ENCODE measurements around the gene SLC3A2. TPM values are rescaled to one million over a fixed set of nuclear protein-coding genes. Genes with fewer than 3 reads are reported as not detected.

The SLC3A2 gene
- total and polyA plus RNA-seq, 10 donors: 48.7 to 138 (median 111) TPM

- DNase-seq: no peak
- Histone ChIP-seq H3K27me3 (replicated peaks in 1 of 7) (peaks cover 0 to 40% (median 21%) of the 10 kb centered on the region in 7 donors), H3K36me3 (no peaks in the 10 kb centered on the region), H3K4me1 (peaks cover 3 to 9% (median 6%) of the 10 kb centered on the region in 6 donors), H3K9me3 (no peaks in the 10 kb centered on the region), H3K4me3 (no peak overlapping the region), H3K27ac (no peak overlapping the region)
- intact Hi-C loops (cut with DNase I; ENCODE audit: low total_unique reads): no loop called here
- TF ChIP-seq POLR2AphosphoS5 (IDR thresholded peaks at IDR 0.05) (no peak), CTCF (IDR thresholded peaks at IDR 0.05 in 8 of 11, conservative IDR thresholded peaks at IDR 0.05 in 3 of 11) (no peak), POLR2A (IDR thresholded peaks at IDR 0.05) (no peak)
- WGBS, 5 donors: 60 to 73% (median 69%) methylated on average over 5 of the region's 5 CpGs
Observed at GRCh38 chr11:62918531-62918930, 37.8 kb downstream of the SLC3A2 start.

GRCh38 chr11:62919476-62919875 lies 38.8 kb downstream of the SLC3A2 start:
- TF ChIP-seq POLR2AphosphoS5 (IDR thresholded peaks at IDR 0.05) (no peak), CTCF (IDR thresholded peaks at IDR 0.05 in 8 of 11, conservative IDR thresholded peaks at IDR 0.05 in 3 of 11) (no peak), POLR2A (IDR thresholded peaks at IDR 0.05) (no peak)
- peaks cover 0 to 49% (median 28%) of the 10 kb centered on the region in 7 donors for H3K27me3 ChIP-seq (replicated peaks in 1 of 7)
- H3K4me1 ChIP-seq: peaks cover 9 to 19% (median 14%) of the 10 kb centered on the region in 6 donors
- intact Hi-C loops (cut with DNase I; ENCODE audit: low total_unique reads): no loop called here
- peak; percentile 54 for DNase-seq
- WGBS, 5 donors: 88 to 96% (median 92%) methylated on average over 10 of the region's 10 CpGs
- no peak overlapping the region for H3K27ac ChIP-seq
- H3K4me3 ChIP-seq: no peak overlapping the region
- H3K9me3 ChIP-seq: no peaks in the 10 kb centered on the region
- no peaks in the 10 kb centered on the region for H3K36me3 ChIP-seq

GRCh38 chr11:62919898-62920640 lies 39.4 kb downstream of the SLC3A2 start:
- no peak overlapping the region for H3K4me3 ChIP-seq
- WGBS, 5 donors: 55 to 79% (median 77%) methylated on average over 6 to 11 of the region's 11 CpGs
- no peaks in the 10 kb centered on the region for H3K36me3 ChIP-seq
- peaks cover 0 to 55% (median 34%) of the 10 kb centered on the region in 7 donors for H3K27me3 ChIP-seq (replicated peaks in 1 of 7)
- peak; percentile 33 for DNase-seq
- H3K9me3 ChIP-seq: no peaks in the 10 kb centered on the region
- TF ChIP-seq POLR2A (IDR thresholded peaks at IDR 0.05) (no peak), POLR2AphosphoS5 (IDR thresholded peaks at IDR 0.05) (no peak), CTCF (IDR thresholded peaks at IDR 0.05 in 8 of 11, conservative IDR thresholded peaks at IDR 0.05 in 3 of 11) (no peak)
- intact Hi-C loops (cut with DNase I; ENCODE audit: low total_unique reads): no loop called here
- H3K27ac ChIP-seq: no peak overlapping the region
- peaks cover 9 to 25% (median 14%) of the 10 kb centered on the region in 6 donors for H3K4me1 ChIP-seq

- Histone ChIP-seq H3K4me3 (no peak within 1 kb of the TSS), H3K27ac (no peak within 1 kb of the TSS), H3K36me3 (no peaks in the 10 kb centered on the region), H3K9me3 (no peaks in the 10 kb centered on the region), H3K4me1 (peaks cover 11 to 36% (median 24%) of the 10 kb centered on the region in 6 donors), H3K27me3 (replicated peaks in 1 of 7) (peaks cover 4 to 67% (median 45%) of the 10 kb centered on the region in 7 donors)
- peak; percentile 44 for DNase-seq
- intact Hi-C loops (cut with DNase I; ENCODE audit: low total_unique reads): no loop called here
- WGBS, 5 donors: 35 to 42% (median 41%) methylated on average over 9 of the region's 9 CpGs
- TF ChIP-seq CTCF (IDR thresholded peaks at IDR 0.05 in 8 of 11, conservative IDR thresholded peaks at IDR 0.05 in 3 of 11) (no peak), POLR2A (IDR thresholded peaks at IDR 0.05) (no peak), POLR2AphosphoS5 (IDR thresholded peaks at IDR 0.05) (no peak)
Observed at GRCh38 chr11:62921201-62921572, 40.5 kb downstream of the SLC3A2 start, which contains the start of gene CHRM1. Gene CHRM1 (minus strand): TSS chr11:62921363. CDS start chr11:62911100, 10,263 bp downstream.

All from spleen (tissue), 11 donors.